Prostate gland (tissue), 2 donors: ENCODE measurements around the gene DNAAF5. TPM values are rescaled to one million over a fixed set of nuclear protein-coding genes. Genes with fewer than 3 reads are reported as not detected.
A peak's percentile ranks its signal among the peaks of the same experiment; 100 is the strongest.

Experiments
- DNase-seq: peaks from one replicate; pipeline ENCODE4 v3.0.0-alpha.2; 2019; ENCODE audit warnings: low spot score
- H3K27ac ChIP-seq, 2 donors: fragments of 200-600 bp; sonication (generic); 2 replicates each; pipeline ENCODE4 v1.5.1; 2017 to 2019
- H3K27me3 ChIP-seq: fragments of 200-600 bp; sonication (generic); replicated peaks from 2 replicates; pipeline ENCODE4 v1.5.1; 2019; ENCODE audit not compliant: insufficient read depth
- H3K36me3 ChIP-seq, 2 donors: fragments of 200-600 bp; sonication (generic); 1 replicate in 1 of 2; 2 replicates in 1 of 2; pipeline versions ENCODE4 v1.5.1 to v1.8.1; 2017 to 2019
- H3K4me1 ChIP-seq: fragments of 200-600 bp; sonication (generic); replicated peaks from 2 replicates; pipeline ENCODE4 v1.5.1; 2019
- H3K4me3 ChIP-seq, 2 donors: fragments of 200-600 bp; sonication (generic); 2 replicates each; pipeline ENCODE4 v1.5.1; 2017 to 2019
- H3K9me3 ChIP-seq: fragments of 200-600 bp; sonication (generic); 2 replicates; pipeline ENCODE4 v1.5.1; 2017
- CTCF ChIP-seq, 4 experiments: fragments of 200-600 bp in 2 of 4; fragments of 450-650 bp in 2 of 4; sonication (generic) in 2 of 4; IDR thresholded peaks; 1 replicate in 3 of 4; 2 replicates in 1 of 4; pipeline ENCODE4 v1.5.1; 2016 to 2019; ENCODE audit warnings: antibody characterized with exemption in 4 of 4, mild to moderate bottlenecking in 2 of 4, moderate library complexity in 2 of 4
- POLR2A ChIP-seq: fragments of 450-650 bp; IDR thresholded peaks from one replicate; pipeline ENCODE4 v1.6.1; 2016; ENCODE audit warnings: antibody characterized with exemption, mild to moderate bottlenecking
- POLR2AphosphoS5 ChIP-seq: sonication (generic); formaldehyde crosslinking; IDR thresholded peaks from one replicate; pipeline ENCODE4 v1.6.1; 2017; ENCODE audit warnings: antibody characterized with exemption
- WGBS: methylation state at CpG from one replicate; pipeline ENCODE4 v1.1.5; 2018; 5-methylcytosine and 5-hydroxymethylcytosine counted together
- intact Hi-C: fragments of 100-400 bp; cut with DNase I; formaldehyde crosslinking; loops from one replicate; pipeline ENCODE4 v1.14.2; 2022
- total RNA-seq, 2 donors: library from RNA; depleted of rRNA; stranded (reverse); fragments of >200 nt; gene quantifications; one replicate each; pipeline ENCODE4 v1.1.0, GENCODE V29; 2016

The DNAAF5 gene
- total RNA-seq, 2 donors from 2014 or later: 30.8 to 52.0 TPM

GRCh38 chr7:772005-772294, 45.5 kb downstream of the DNAAF5 start:
- TF ChIP-seq POLR2AphosphoS5 (no peak), POLR2A (no peak), CTCF (IDR thresholded peaks at IDR 0.05) (no peak)
- no peak for DNase-seq
- Histone ChIP-seq H3K9me3 (no peaks in the 10 kb centered on the region), H3K4me1 (peaks cover 16% of the 10 kb centered on the region), H3K36me3 (no peaks in the 10 kb centered on the region), H3K27ac (peak overlapping the region in 1 of 2 donors; percentile 60), H3K27me3 (no peaks in the 10 kb centered on the region), H3K4me3 (no peak overlapping the region)
- intact Hi-C loops: loop anchor here (5.0 kb wide), 1 partner anchor 250 kb away; no protein-coding TSS in a partner anchor
- 61% methylated on average over 11 of the region's 11 CpGs for WGBS

DNA sequence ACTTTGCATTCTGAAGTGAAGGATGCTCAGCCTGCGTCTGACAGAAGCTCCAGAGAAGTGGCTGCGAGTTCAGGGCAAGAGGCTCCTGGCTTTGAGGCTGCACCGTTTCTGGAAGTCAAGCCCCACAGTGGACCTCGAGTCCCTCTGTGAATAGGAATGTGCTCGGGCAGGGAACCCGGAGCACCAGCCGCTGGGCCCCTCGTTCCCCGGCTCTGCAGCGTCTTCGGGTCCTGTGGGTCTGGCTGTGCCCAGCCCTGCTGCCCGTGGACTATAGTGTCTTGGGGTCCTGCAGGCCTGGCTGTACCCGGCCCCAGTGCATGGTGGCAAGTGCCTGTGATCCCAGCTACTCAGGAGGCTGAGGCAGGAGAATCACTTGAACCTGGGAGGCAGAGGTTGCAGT, 45.9 kb downstream of the DNAAF5 start:
- no peaks in the 10 kb centered on the region for H3K36me3 ChIP-seq
- peaks cover 16% of the 10 kb centered on the region for H3K4me1 ChIP-seq

GRCh38 chr7:772861-773621, 46.5 kb downstream of the DNAAF5 start:
- H3K27me3 ChIP-seq: no peaks in the 10 kb centered on the region
- TF ChIP-seq CTCF (IDR thresholded peaks at IDR 0.05): no peak
- no peak for TF ChIP-seq POLR2A
- no peak for TF ChIP-seq POLR2AphosphoS5
- H3K9me3 ChIP-seq: no peaks in the 10 kb centered on the region
- no peak for DNase-seq
- intact Hi-C loops: loop anchor here (5.0 kb wide), 1 partner anchor 251 kb away; no protein-coding TSS in a partner anchor
- 94% methylated on average over 32 of the region's 32 CpGs for WGBS
- H3K4me1 ChIP-seq: peaks cover 16% of the 10 kb centered on the region
- H3K4me3 ChIP-seq: no peak overlapping the region
- H3K36me3 ChIP-seq: no peaks in the 10 kb centered on the region
- no peak overlapping the region for H3K27ac ChIP-seq

More for the DNA sequence above, 45.9 kb downstream of the DNAAF5 start:
- Histone ChIP-seq H3K27ac (no peak overlapping the region), H3K4me3 (no peak overlapping the region), H3K27me3 (no peaks in the 10 kb centered on the region), H3K9me3 (no peaks in the 10 kb centered on the region)
- intact Hi-C loops: loop anchor here (5.0 kb wide), 1 partner anchor 250 kb away; no protein-coding TSS in a partner anchor
- DNase-seq: no peak
- TF ChIP-seq CTCF (IDR thresholded peaks at IDR 0.05): no peak
- no peak for TF ChIP-seq POLR2AphosphoS5
- no peak for TF ChIP-seq POLR2A
- WGBS: 95% methylated on average over 11 of the region's 13 CpGs

GRCh38 chr7:773622-773915, 47.1 kb downstream of the DNAAF5 start:
- Histone ChIP-seq H3K27ac (no peak overlapping the region), H3K4me3 (no peak overlapping the region), H3K27me3 (no peaks in the 10 kb centered on the region), H3K9me3 (no peaks in the 10 kb centered on the region), H3K36me3 (no peaks in the 10 kb centered on the region), H3K4me1 (peaks cover 16% of the 10 kb centered on the region)
- WGBS: 97% methylated on average over 12 of the region's 12 CpGs
- DNase-seq: no peak
- TF ChIP-seq POLR2AphosphoS5 (no peak), CTCF (IDR thresholded peaks at IDR 0.05) (no peak), POLR2A (no peak)
- intact Hi-C loops: loop anchor here (5.0 kb wide), 1 partner anchor 251 kb away; no protein-coding TSS in a partner anchor
